Fibroblast of lung (primary cell): ENCODE results near the gene CLIC6.

Source experiments
- EZH2 ChIP-seq: IDR thresholded peaks from 2 replicates; pipeline ENCODE4 v1.5.1; 2012; ENCODE audit warnings: low read length, control low read depth, mild to moderate bottlenecking; ENCODE audit errors: missing control alignments
- TF ChIP-seq, protein P1 (sequence below), 2 donors: IDR thresholded peaks in 1 of 2; conservative IDR thresholded peaks in 1 of 2; 1 replicate in 1 of 2; 2 replicates in 1 of 2; pipeline ENCODE4 v1.5.1; 2011 to 2012; ENCODE audit warnings: low read length in 2 of 2, control low read depth in 1 of 2, inconsistent platforms in 1 of 2, low read depth in 1 of 2, mild to moderate bottlenecking in 1 of 2

DNA sequence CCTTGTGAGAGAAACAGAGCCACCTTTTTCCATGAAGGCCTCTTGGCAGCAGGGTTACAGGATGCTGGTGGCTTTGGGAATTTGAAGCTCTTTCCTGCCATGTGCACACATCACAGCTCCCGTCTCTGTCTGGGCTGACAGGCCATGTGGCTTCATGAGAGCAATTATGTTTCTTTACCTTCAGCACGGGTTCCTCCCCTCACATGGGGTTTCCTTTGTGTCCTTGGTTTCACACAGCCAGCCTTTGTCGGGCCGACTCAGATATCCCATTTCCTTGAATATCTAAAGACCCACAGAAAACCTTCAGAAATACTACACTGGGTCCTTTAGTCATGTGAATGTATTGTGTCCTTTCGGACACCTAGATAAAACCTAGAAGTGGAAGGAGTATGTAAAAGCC, 7.1 kb downstream of the CLIC6 start:
- no peak for TF ChIP-seq EZH2
- TF ChIP-seq, protein P1, sequence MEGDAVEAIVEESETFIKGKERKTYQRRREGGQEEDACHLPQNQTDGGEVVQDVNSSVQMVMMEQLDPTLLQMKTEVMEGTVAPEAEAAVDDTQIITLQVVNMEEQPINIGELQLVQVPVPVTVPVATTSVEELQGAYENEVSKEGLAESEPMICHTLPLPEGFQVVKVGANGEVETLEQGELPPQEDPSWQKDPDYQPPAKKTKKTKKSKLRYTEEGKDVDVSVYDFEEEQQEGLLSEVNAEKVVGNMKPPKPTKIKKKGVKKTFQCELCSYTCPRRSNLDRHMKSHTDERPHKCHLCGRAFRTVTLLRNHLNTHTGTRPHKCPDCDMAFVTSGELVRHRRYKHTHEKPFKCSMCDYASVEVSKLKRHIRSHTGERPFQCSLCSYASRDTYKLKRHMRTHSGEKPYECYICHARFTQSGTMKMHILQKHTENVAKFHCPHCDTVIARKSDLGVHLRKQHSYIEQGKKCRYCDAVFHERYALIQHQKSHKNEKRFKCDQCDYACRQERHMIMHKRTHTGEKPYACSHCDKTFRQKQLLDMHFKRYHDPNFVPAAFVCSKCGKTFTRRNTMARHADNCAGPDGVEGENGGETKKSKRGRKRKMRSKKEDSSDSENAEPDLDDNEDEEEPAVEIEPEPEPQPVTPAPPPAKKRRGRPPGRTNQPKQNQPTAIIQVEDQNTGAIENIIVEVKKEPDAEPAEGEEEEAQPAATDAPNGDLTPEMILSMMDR (conservative IDR thresholded peaks at IDR 0.05 in 1 of 2, IDR thresholded peaks at IDR 0.05 in 1 of 2; ENCODE audit: low read depth in 1 of 2, low read length in 2 of 2): no peak
